Stimulated activated CD4-positive, alpha-beta T cell treated with anti-CD3 and anti-CD28 coated beads, Interleukin-12 subunit alpha, Interleukin-12 subunit beta, amount 100 ng/mL, for 48 hours (primary cell): ENCODE results near the gene IGSF9.

ENCODE experiments used
- DNase-seq, 3 donors: peaks; one replicate each; pipeline ENCODE4 v3.0.0-alpha.2; 2020; ENCODE audit warnings: low read depth in 2 of 3, low spot score in 1 of 3

IGSF9 gene

DNA sequence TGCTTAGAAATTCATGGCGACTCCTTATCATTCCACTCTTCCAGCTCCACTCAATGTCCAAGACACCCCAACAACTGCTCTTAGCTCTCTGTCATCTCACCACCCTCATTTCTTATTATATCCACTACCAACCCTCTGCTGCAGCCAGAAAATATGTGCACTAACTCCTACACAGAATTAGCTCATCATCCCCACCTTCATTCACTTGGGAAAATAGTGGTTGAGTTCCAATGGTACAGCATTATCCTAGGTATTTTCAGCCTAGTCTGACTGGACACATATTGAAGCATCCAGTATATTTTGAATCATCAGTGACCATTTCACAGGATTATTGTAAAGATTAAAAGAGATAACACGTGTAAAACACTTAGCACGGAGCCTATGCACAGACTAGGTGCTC is 66.3 kb downstream of the IGSF9 start:
- no peak for DNase-seq

DNA sequence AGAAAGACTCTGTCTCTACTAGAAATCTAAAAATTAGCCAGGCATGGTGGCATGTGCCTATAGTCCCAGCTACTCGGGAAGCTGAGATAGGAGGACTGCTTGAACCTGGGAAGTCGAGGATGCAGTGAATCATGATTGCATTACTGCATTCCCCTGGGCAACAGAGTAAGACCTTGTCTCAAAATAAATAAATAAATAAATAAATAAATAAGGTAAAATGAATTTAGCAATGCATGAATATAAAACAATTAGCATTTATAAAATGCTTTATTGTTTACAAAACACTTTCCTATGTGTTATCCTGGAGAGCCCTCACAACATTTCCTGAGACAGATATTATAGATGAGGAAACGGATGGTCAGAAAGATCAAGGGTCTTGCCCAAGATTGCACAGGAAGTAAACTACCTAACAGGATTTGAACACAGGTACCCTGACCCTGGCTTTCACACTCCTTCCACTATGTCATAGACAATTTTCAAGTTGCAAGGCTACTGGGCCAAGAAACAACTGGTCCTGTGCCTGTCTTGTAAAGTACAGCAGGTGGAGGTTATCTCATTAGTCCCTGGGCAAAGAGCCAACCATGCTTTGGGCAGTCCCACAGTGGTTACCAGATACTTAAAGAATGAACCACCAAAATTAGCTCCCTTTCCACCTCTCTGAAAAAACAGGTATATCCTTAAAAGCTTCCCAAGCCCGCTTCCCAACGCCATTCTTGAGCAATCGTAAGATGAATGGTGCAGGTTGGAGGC is 67.5 kb downstream of the IGSF9 start:
- no peak for DNase-seq
